GM12878 (cell line): ENCODE results near the gene PPT2. TPM values are rescaled to one million over a fixed set of nuclear protein-coding genes. Genes with fewer than 3 reads are reported as not detected.
A peak's percentile ranks its signal among the peaks of the same experiment; 100 is the strongest.

ENCODE experiments used
- ATAC-seq: fragments of 200-7000 bp; cut with Tn5 transposase; 3 replicates; pipeline ENCODE4 v1.9.1; 2020; ENCODE audit warnings: mild to moderate bottlenecking, moderate library complexity
- BruUV-seq: library from RNA; stranded (reverse); fragments of 400-500 nt; replicated peaks from 2 replicates; lab custom pipeline; 2021; lab: Mats Ljungman, UMichigan
- CTCF ChIA-PET: fragments of 300-600 bp; sonication (Branson Sonifier 250); formaldehyde crosslinking; extraction: SDS; loops from one replicate; lab custom pipeline; 2021; ENCODE audit warnings: inconsistent platforms; lab: Yijun Ruan, JAX
- POLR2A ChIA-PET: fragments of 350-600 bp; formaldehyde crosslinking; extraction: SDS; loops from one replicate; lab custom pipeline; 2021; ENCODE audit warnings: inconsistent platforms; lab: Charles Lee
- RAD21 ChIA-PET: fragments of 300-600 bp; sonication (Branson Sonifier 250); formaldehyde crosslinking; loops from one replicate; lab custom pipeline; 2023; ENCODE audit warnings: antibody characterized with exemption; ENCODE audit not compliant: unreplicated experiment; lab: Charles Lee
- SMC1A ChIA-PET: fragments of 300-600 bp; sonication (Branson Sonifier 250); formaldehyde crosslinking; loops from one replicate; lab custom pipeline; 2023; ENCODE audit not compliant: unreplicated experiment, uncharacterized antibody; lab: Charles Lee
- DNase-seq: peaks from one replicate; pipeline ENCODE4 v3.0.0-alpha.2; 2011; ENCODE audit warnings: low read depth, low spot score
- FAIRE-seq: peaks from 3 replicates; lab custom pipeline; 2011; peaks lifted over from hg19 to GRCh38; lab: Jason Lieb, UNC
- H2AFZ ChIP-seq: 2 replicates; pipeline ENCODE4 v1.6.0; 2011; ENCODE audit warnings: low read depth, low read length, control low read depth; ENCODE audit not compliant: control insufficient read depth
- H3K27ac ChIP-seq: 2 replicates; pipeline ENCODE4 v1.5.1; 2011; ENCODE audit warnings: control low read depth; ENCODE audit not compliant: control insufficient read depth, insufficient read depth
- H3K27me3 ChIP-seq, 2 experiments: replicated peaks in 1 of 2; 2 replicates each; pipeline versions ENCODE4 v1.6.0 to v1.6.1; 2011; ENCODE audit warnings: low read length in 1 of 2; ENCODE audit not compliant: control insufficient read depth in 2 of 2, insufficient read depth in 2 of 2
- H3K36me3 ChIP-seq, 2 experiments: 2 replicates each; pipeline ENCODE4 v1.5.1; 2011; ENCODE audit warnings: low read length in 1 of 2; ENCODE audit not compliant: control insufficient read depth in 2 of 2, insufficient read depth in 2 of 2
- H3K4me1 ChIP-seq: 2 replicates; pipeline ENCODE4 v1.6.1; 2011; ENCODE audit warnings: mild to moderate bottlenecking, low read length, moderate library complexity, mixed read lengths; ENCODE audit not compliant: control insufficient read depth, insufficient read depth
- H3K4me2 ChIP-seq: 2 replicates; pipeline ENCODE4 v1.6.0; 2011; ENCODE audit warnings: control low read depth; ENCODE audit not compliant: control insufficient read depth, insufficient read depth
- H3K4me3 ChIP-seq: fragments of 200-600 bp; sonication (generic); 2 replicates; pipeline ENCODE4 v1.5.1; 2016
- H3K79me2 ChIP-seq: 2 replicates; pipeline ENCODE4 v1.6.0; 2011; ENCODE audit warnings: low read length; ENCODE audit not compliant: control insufficient read depth, insufficient read depth
- H3K9ac ChIP-seq: 2 replicates; pipeline ENCODE4 v1.8.0; 2011; ENCODE audit warnings: low read length, control low read depth, mixed read lengths; ENCODE audit not compliant: control insufficient read depth, insufficient read depth
- H3K9me3 ChIP-seq: replicated peaks from 3 replicates; pipeline ENCODE4 v1.5.1; 2011; ENCODE audit warnings: mild to moderate bottlenecking, low read length; ENCODE audit not compliant: control insufficient read depth, insufficient read depth
- H4K20me1 ChIP-seq: 2 replicates; pipeline ENCODE4 v1.6.0; 2011; ENCODE audit not compliant: control insufficient read depth, insufficient read depth
- CEBPZ ChIP-seq: fragments of 150-350 bp; IDR thresholded peaks from 2 replicates; pipeline ENCODE4 v1.6.1; 2016; ENCODE audit warnings: low read depth, low read length
- CTCF ChIP-seq, 3 experiments: IDR thresholded peaks in 2 of 3; conservative IDR thresholded peaks in 1 of 3; 2 replicates each; pipeline ENCODE4 v1.5.1; 2011; ENCODE audit warnings: low read depth in 3 of 3, low read length in 3 of 3, mild to moderate bottlenecking in 3 of 3, control low read depth in 2 of 3, moderate library complexity in 2 of 3, inconsistent platforms in 1 of 3, mixed read lengths in 1 of 3; ENCODE audit not compliant: control insufficient read depth in 2 of 3, insufficient read depth in 1 of 3; ENCODE audit errors: extremely low read depth in 1 of 3
- IRF5 ChIP-seq: fragments of 450-650 bp; IDR thresholded peaks from 2 replicates; pipeline ENCODE4 v1.6.1; 2017; ENCODE audit warnings: borderline replicate concordance
- KAT2A ChIP-seq: conservative IDR thresholded peaks from 2 replicates; pipeline ENCODE4 v1.6.1; 2011; ENCODE audit warnings: low read depth, low read length; ENCODE audit not compliant: control insufficient read depth
- MYC ChIP-seq: IDR thresholded peaks from 2 replicates; pipeline ENCODE4 v1.6.1; 2011; ENCODE audit warnings: mild to moderate bottlenecking, low read length, moderate library complexity, inconsistent platforms; ENCODE audit not compliant: insufficient read depth, insufficient replicate concordance, insufficient read length, severe bottlenecking
- NR2C2 ChIP-seq: IDR thresholded peaks from 2 replicates; pipeline ENCODE4 v1.6.1; 2011; ENCODE audit warnings: borderline replicate concordance, low read depth; ENCODE audit not compliant: control insufficient read depth, insufficient read length
- POLR2A ChIP-seq: IDR thresholded peaks from 2 replicates; pipeline ENCODE4 v1.6.1; 2011; ENCODE audit warnings: low read depth, mild to moderate bottlenecking, low read length
- SP1 ChIP-seq: IDR thresholded peaks from one replicate; pipeline ENCODE4 v1.6.1; 2011; ENCODE audit warnings: low read depth, low read length
- ZZZ3 ChIP-seq: IDR thresholded peaks from 2 replicates; pipeline ENCODE4 v1.6.1; 2011; ENCODE audit warnings: low read depth; ENCODE audit not compliant: control insufficient read depth, insufficient read length
- WGBS: methylation state at CpG from one replicate; pipeline ENCODE4 v1.1.6; 2016; ENCODE audit warnings: low lambda C conversion rate; ENCODE audit not compliant: insufficient replicate concordance, insufficient coverage; ENCODE audit errors: missing lambda C conversion rate; 5-methylcytosine and 5-hydroxymethylcytosine counted together
- in situ Hi-C: fragments of 300-500 bp; cut with MboI; formaldehyde crosslinking; loops from 9 replicates; pipeline ENCODE4 v1.14.3; 2018; ENCODE audit warnings: mixed read lengths
- intact Hi-C: fragments of 100-400 bp; cut with micrococcal nuclease; formaldehyde crosslinking; loops from one replicate; pipeline ENCODE4 v1.14.2; 2022; ENCODE audit not compliant: unreplicated experiment
- polyA plus RNA-seq, 11 experiments: library from polyadenylated mRNA; depleted of rRNA in 4 of 11; unstranded in 6 of 11; stranded (reverse) in 5 of 11; fragments of >200 nt; fragmentation: Nextera tagmentation in 4 of 11; fragmentation: Illumina TruSeq in 1 of 11; extraction: Ambion mirVana in 4 of 11; extraction: Trizol in 1 of 11; gene quantifications; 1 replicate in 1 of 11; 2 replicates in 10 of 11; pipeline versions ENCODE4 v1.2.1 to v1.2.3, GENCODE V29; 2011 to 2016; ENCODE audit warnings: inconsistent platforms in 2 of 11, missing spikeins in 2 of 11, low read depth in 1 of 11
- total RNA-seq, 4 experiments: library from RNA; depleted of rRNA in 3 of 4; stranded (reverse); fragments of >200 nt in 3 of 4; fragmentation: Illumina TruSeq in 1 of 4; extraction: Trizol in 1 of 4; gene quantifications; 2 replicates each; pipeline versions ENCODE4 v1.2.1 to v1.2.3, GENCODE V29; 2013 to 2021

PPT2 gene
- total and polyA plus RNA-seq, 10 of the 15 experiments (the other 5 are each of a cell fraction or from before 2014, with no cell fraction given) = 1.3 to 25.5 (median 5.5) TPM

- intact Hi-C loops = loop anchor here (5.0 to 10.0 kb wide), 2 partner anchors 128 to 670 kb away; no protein-coding TSS in a partner anchor
- RAD21 ChIA-PET = interaction anchor here (1.0 kb wide), 1 partner anchor 13 kb away, joined by 3 read pairs; no protein-coding TSS in a partner anchor
- in situ Hi-C loops = no loop called here
Observed at GRCh38 chr6:32114796-32115195, 39.1 kb upstream of the PPT2 start.

More at GRCh38 chr6:32114796-32115195, 39.1 kb upstream of the PPT2 start:
- H3K27ac ChIP-seq = no peak overlapping the region
- H3K36me3 ChIP-seq = peaks cover 7 to 19% of the 10 kb centered on the region in 2 experiments
- ChIA-PET CTCF (interaction anchor here (0.8 to 1.2 kb wide), 2 partner anchors 49 to 67 kb away, joined by 3 read pairs; no protein-coding TSS in a partner anchor), SMC1A (interaction anchor here (0.6 kb wide), 1 partner anchor 215 kb away, joined by 5 read pairs; no protein-coding TSS in a partner anchor), POLR2A (interaction anchor here (1.4 kb wide), 1 partner anchor 13 kb away, joined by 3 read pairs; the partner anchor contains the start of gene ATF6B)
- no peak overlapping the region for H3K4me2 ChIP-seq
- no peaks in the 10 kb centered on the region for H4K20me1 ChIP-seq
- H3K9me3 ChIP-seq = no peaks in the 10 kb centered on the region
- ATAC-seq = no peak
- no peak overlapping the region for H2AFZ ChIP-seq
- no peaks in the 10 kb centered on the region; a peak in 1 of 4 replicates for H3K27me3 ChIP-seq
- no peaks in the 10 kb centered on the region for H3K79me2 ChIP-seq
- DNase-seq = no peak
- TF ChIP-seq CTCF (IDR thresholded peaks at IDR 0.05 in 2 of 3, conservative IDR thresholded peaks at IDR 0.05 in 1 of 3; ENCODE audit: control insufficient read depth in 2 of 3, extremely low read depth in 1 of 3, insufficient read depth in 1 of 3, low read depth in 3 of 3, low read length in 3 of 3) (no peak), IRF5 (no peak), CEBPZ (no peak), MYC (no peak), ZZZ3 (no peak), POLR2A (0 out of 2 replicates have a peak, but pooled peaks have one; percentile 19), SP1 (no peak), KAT2A (no peak), NR2C2 (no peak)
- 99% methylated on average over 8 of the region's 8 CpGs for WGBS
- H3K9ac ChIP-seq = no peak overlapping the region
- H3K4me3 ChIP-seq = no peak overlapping the region
- FAIRE-seq = no peak
- no TSS peak for BruUV-seq
- H3K4me1 ChIP-seq = no peaks in the 10 kb centered on the region
